Ovary (tissue), 3 donors: Measurements from ENCODE around the gene FMN1.

Experiments used
- POLR2A ChIP-seq: fragments of 450-650 bp; IDR thresholded peaks from one replicate; pipeline ENCODE4 v1.6.1; 2017; ENCODE audit warnings: antibody characterized with exemption, mild to moderate bottlenecking, moderate library complexity
- TF ChIP-seq, protein P1 (sequence below), 3 donors: fragments of 450-650 bp in 2 of 3; fragments of 200-600 bp in 1 of 3; IDR thresholded peaks; one replicate each; pipeline versions ENCODE4 v1.5.1 to v1.8.0; 2016 to 2022; ENCODE audit warnings: antibody characterized with exemption in 3 of 3, mild to moderate bottlenecking in 1 of 3
- donor health status: DM: no; HTN: no; CAD: no.

DNA sequence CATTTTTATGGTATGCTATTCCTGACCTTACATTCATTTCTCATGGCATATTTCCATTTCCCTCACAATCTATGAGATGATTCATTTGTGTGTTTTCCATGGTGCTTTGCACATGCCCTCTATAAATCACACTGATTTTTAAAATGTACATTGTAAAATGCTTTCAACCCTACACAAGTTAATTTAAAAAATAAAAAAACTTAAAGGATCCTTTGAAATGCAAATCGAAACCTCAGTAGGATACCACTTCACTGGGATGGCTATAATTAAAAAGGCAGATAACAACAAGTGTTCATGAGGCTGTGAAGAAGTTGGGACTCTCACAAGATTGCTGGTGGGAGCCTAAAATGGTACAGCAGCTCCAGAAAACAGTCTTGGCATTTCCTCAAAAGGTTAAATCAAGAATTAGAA is 83.5 kb downstream of the FMN1 start:
- TF ChIP-seq POLR2A: no peak
- TF ChIP-seq, protein P1, sequence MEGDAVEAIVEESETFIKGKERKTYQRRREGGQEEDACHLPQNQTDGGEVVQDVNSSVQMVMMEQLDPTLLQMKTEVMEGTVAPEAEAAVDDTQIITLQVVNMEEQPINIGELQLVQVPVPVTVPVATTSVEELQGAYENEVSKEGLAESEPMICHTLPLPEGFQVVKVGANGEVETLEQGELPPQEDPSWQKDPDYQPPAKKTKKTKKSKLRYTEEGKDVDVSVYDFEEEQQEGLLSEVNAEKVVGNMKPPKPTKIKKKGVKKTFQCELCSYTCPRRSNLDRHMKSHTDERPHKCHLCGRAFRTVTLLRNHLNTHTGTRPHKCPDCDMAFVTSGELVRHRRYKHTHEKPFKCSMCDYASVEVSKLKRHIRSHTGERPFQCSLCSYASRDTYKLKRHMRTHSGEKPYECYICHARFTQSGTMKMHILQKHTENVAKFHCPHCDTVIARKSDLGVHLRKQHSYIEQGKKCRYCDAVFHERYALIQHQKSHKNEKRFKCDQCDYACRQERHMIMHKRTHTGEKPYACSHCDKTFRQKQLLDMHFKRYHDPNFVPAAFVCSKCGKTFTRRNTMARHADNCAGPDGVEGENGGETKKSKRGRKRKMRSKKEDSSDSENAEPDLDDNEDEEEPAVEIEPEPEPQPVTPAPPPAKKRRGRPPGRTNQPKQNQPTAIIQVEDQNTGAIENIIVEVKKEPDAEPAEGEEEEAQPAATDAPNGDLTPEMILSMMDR (IDR thresholded peaks at IDR 0.05): no peak
